Keratinocyte (primary cell): Measurements from ENCODE around the gene CSNK2A2. TPM values are rescaled to one million over a fixed set of nuclear protein-coding genes. Genes with fewer than 3 reads are reported as not detected.

Source experiments
- DNase-seq: peaks from one replicate; pipeline ENCODE4 v3.0.0-alpha.2; 2011; ENCODE audit warnings: low read depth, missing footprints, low spot score
- FAIRE-seq: peaks from 2 replicates; lab custom pipeline; 2011; peaks lifted over from hg19 to GRCh38; lab: Jason Lieb, UNC
- H2AFZ ChIP-seq: 2 replicates; pipeline ENCODE4 v1.6.0; 2012; ENCODE audit warnings: low read length, control low read depth, inconsistent platforms; ENCODE audit not compliant: control insufficient read depth
- H3K27ac ChIP-seq: 2 replicates; pipeline ENCODE4 v1.5.1; 2011; ENCODE audit warnings: low read length; ENCODE audit not compliant: control insufficient read depth, insufficient read depth
- H3K27me3 ChIP-seq: 3 replicates; pipeline ENCODE4 v1.6.0; 2011; ENCODE audit warnings: low read length; ENCODE audit not compliant: control insufficient read depth, insufficient read depth; ENCODE audit errors: extremely low read depth
- H3K36me3 ChIP-seq, 2 experiments: 2 replicates in 1 of 2; 3 replicates in 1 of 2; pipeline ENCODE4 v1.5.1; 2011; ENCODE audit warnings: low read length in 2 of 2, mild to moderate bottlenecking in 1 of 2; ENCODE audit not compliant: control insufficient read depth in 2 of 2, insufficient read depth in 2 of 2; ENCODE audit errors: extremely low read depth in 1 of 2
- H3K4me1 ChIP-seq: 3 replicates; pipeline ENCODE4 v1.5.1; 2011; ENCODE audit warnings: low read length; ENCODE audit not compliant: control insufficient read depth, insufficient read depth; ENCODE audit errors: extremely low read depth
- H3K4me2 ChIP-seq: 3 replicates; pipeline ENCODE4 v1.6.0; 2011; ENCODE audit warnings: low read depth, low read length; ENCODE audit not compliant: control insufficient read depth, insufficient read depth; ENCODE audit errors: extremely low read depth
- H3K4me3 ChIP-seq, 3 experiments: fragments of 200-600 bp in 1 of 3; sonication (generic) in 1 of 3; 2 replicates in 2 of 3; 3 replicates in 1 of 3; pipeline ENCODE4 v1.5.1; 2011 to 2016; ENCODE audit warnings: low read length in 3 of 3, mild to moderate bottlenecking in 3 of 3, control low read depth in 2 of 3, inconsistent platforms in 1 of 3, low read depth in 1 of 3, mixed read lengths in 1 of 3, mixed run types in 1 of 3, moderate library complexity in 1 of 3; ENCODE audit not compliant: control insufficient read depth in 2 of 3, insufficient read depth in 2 of 3; ENCODE audit errors: extremely low read depth in 1 of 3
- H3K79me2 ChIP-seq: 2 replicates; pipeline ENCODE4 v1.6.0; 2012; ENCODE audit warnings: low read length; ENCODE audit not compliant: control insufficient read depth, insufficient read depth
- H3K9ac ChIP-seq: 3 replicates; pipeline ENCODE4 v1.6.0; 2011; ENCODE audit warnings: low read length; ENCODE audit not compliant: control insufficient read depth, insufficient read depth; ENCODE audit errors: extremely low read depth
- H3K9me1 ChIP-seq: 3 replicates; pipeline ENCODE4 v1.6.0; 2011; ENCODE audit warnings: low read length; ENCODE audit not compliant: control insufficient read depth, insufficient read depth; ENCODE audit errors: extremely low read depth
- H3K9me3 ChIP-seq: 2 replicates; pipeline ENCODE4 v1.5.1; 2012; ENCODE audit warnings: low read depth, low read length; ENCODE audit not compliant: control insufficient read depth
- H4K20me1 ChIP-seq: 3 replicates; pipeline ENCODE4 v1.6.0; 2011; ENCODE audit warnings: low read length; ENCODE audit not compliant: control insufficient read depth, insufficient read depth; ENCODE audit errors: extremely low read depth
- EZH2 ChIP-seq: IDR thresholded peaks from one replicate; pipeline ENCODE4 v1.6.1; 2012; ENCODE audit warnings: inconsistent platforms, mild to moderate bottlenecking, low read length, moderate library complexity
- dilution Hi-C: fragments of 300-500 bp; cut with MboI; formaldehyde crosslinking; loops from one replicate; pipeline ENCODE4 v1.7.0; 2020; ENCODE audit warnings: low sequenced_read_pairs; ENCODE audit not compliant: extremely low pct_ligation_motif_present
- polyA plus RNA-seq, 5 experiments: library from polyadenylated mRNA; depleted of rRNA in 3 of 5; stranded (reverse) in 3 of 5; stranded (forward) in 1 of 5; unstranded in 1 of 5; fragments of >200 nt; gene quantifications; 1 replicate in 1 of 5; 2 replicates in 3 of 5; 3 replicates in 1 of 5; pipeline versions ENCODE4 v1.2.1 to v1.2.3, GENCODE V29; 2011 to 2012; ENCODE audit warnings: missing spikeins in 2 of 5, low read depth in 1 of 5, low replicate concordance in 1 of 5
- TF ChIP-seq, protein P1 (sequence below), 3 experiments: IDR thresholded peaks in 1 of 3; conservative IDR thresholded peaks in 1 of 3; optimal IDR thresholded peaks in 1 of 3; 2 replicates in 2 of 3; 3 replicates in 1 of 3; pipeline versions ENCODE3 to v1.5.1; 2011; ENCODE audit warnings: low read length in 3 of 3, mild to moderate bottlenecking in 3 of 3, moderate library complexity in 2 of 3, control low read depth in 1 of 3, inconsistent platforms in 1 of 3; ENCODE audit not compliant: insufficient read depth in 2 of 3; ENCODE audit errors: extremely low read depth in 1 of 3

Gene CSNK2A2
- polyA plus RNA-seq, 1 donor (not counting 4 experiments of a cell fraction or from before 2014, with no cell fraction given) = 49.6 TPM

DNA sequence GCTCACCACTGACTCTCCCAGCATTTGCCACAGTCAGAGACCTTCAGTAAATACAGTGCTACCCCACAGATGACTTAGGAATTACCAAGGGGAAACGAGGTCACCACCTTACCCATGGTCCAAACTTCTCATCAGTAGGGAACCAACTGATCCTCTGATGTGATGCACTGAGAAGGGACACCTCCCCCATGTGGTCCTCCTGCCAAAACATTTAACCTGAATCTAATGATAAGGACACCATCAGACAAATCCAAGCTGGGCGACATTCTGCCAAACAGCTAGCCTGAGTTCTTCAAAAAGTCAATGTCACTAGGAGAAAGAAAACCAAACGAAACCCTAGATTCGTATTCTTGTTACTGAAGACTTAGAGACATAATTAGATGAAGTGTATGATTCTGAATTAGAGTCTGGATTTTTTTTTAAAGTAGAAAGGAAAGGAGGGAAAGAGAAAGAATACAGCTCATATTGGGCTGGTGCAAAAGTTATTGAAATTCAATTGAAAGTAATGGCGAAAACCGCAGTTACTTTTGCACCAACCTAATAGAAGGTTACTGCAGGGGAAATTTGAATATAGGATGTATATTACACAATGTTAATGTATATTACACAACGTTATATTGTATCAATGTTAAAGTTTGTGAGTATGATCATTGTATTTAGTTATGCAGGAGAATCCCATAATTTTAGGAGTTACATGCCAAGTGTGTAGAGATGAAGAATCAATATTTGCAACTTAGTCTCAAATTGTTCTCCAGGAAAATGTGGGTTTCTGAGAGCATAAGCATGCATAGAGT lies 2.3 kb upstream of the CSNK2A2 start:
- Histone ChIP-seq H3K4me1 (peaks cover 13% of the 10 kb centered on the region), H3K27ac (no peak overlapping the region), H3K4me3 (no peak overlapping the region), H3K9ac (no peak overlapping the region), H3K9me1 (no peaks in the 10 kb centered on the region), H3K4me2 (no peak overlapping the region), H3K9me3 (no peaks in the 10 kb centered on the region), H3K27me3 (no peaks in the 10 kb centered on the region), H4K20me1 (no peaks in the 10 kb centered on the region), H3K36me3 (peaks cover 2 to 7% of the 10 kb centered on the region in 2 experiments), H2AFZ (no peak overlapping the region), H3K79me2 (peaks cover 23% of the 10 kb centered on the region)
- no peak for TF ChIP-seq EZH2
- TF ChIP-seq, protein P1, sequence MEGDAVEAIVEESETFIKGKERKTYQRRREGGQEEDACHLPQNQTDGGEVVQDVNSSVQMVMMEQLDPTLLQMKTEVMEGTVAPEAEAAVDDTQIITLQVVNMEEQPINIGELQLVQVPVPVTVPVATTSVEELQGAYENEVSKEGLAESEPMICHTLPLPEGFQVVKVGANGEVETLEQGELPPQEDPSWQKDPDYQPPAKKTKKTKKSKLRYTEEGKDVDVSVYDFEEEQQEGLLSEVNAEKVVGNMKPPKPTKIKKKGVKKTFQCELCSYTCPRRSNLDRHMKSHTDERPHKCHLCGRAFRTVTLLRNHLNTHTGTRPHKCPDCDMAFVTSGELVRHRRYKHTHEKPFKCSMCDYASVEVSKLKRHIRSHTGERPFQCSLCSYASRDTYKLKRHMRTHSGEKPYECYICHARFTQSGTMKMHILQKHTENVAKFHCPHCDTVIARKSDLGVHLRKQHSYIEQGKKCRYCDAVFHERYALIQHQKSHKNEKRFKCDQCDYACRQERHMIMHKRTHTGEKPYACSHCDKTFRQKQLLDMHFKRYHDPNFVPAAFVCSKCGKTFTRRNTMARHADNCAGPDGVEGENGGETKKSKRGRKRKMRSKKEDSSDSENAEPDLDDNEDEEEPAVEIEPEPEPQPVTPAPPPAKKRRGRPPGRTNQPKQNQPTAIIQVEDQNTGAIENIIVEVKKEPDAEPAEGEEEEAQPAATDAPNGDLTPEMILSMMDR (optimal IDR thresholded peaks at IDR 0.05 in 1 of 3, IDR thresholded peaks at IDR 0.05 in 1 of 3, conservative IDR thresholded peaks at IDR 0.05 in 1 of 3; ENCODE audit: extremely low read depth in 1 of 3, insufficient read depth in 2 of 3, low read length in 3 of 3) = no peak
- dilution Hi-C loops = loop anchor here (25.0 kb wide), 1 partner anchor 112 kb away; no protein-coding TSS in a partner anchor
- no peak for DNase-seq
- no peak for FAIRE-seq

- peaks cover 13% of the 10 kb centered on the region for H3K4me1 ChIP-seq
- H3K36me3 ChIP-seq = peaks cover 6 to 16% of the 10 kb centered on the region in 2 experiments
- H4K20me1 ChIP-seq = no peaks in the 10 kb centered on the region
- no peak overlapping the region for H3K9ac ChIP-seq
- H3K79me2 ChIP-seq = peaks cover 35% of the 10 kb centered on the region
- FAIRE-seq (no peak), DNase-seq (no peak)
- no peak for TF ChIP-seq EZH2
- TF ChIP-seq, protein P1 (optimal IDR thresholded peaks at IDR 0.05 in 1 of 3, IDR thresholded peaks at IDR 0.05 in 1 of 3, conservative IDR thresholded peaks at IDR 0.05 in 1 of 3; ENCODE audit: extremely low read depth in 1 of 3, insufficient read depth in 2 of 3, low read length in 3 of 3) = no peak
- H2AFZ ChIP-seq = peak overlapping the region; percentile 92
- no peaks in the 10 kb centered on the region for H3K9me1 ChIP-seq
- no peak overlapping the region for H3K4me2 ChIP-seq
- H3K9me3 ChIP-seq = no peaks in the 10 kb centered on the region
- no peak overlapping the region for H3K27ac ChIP-seq
- no peaks in the 10 kb centered on the region for H3K27me3 ChIP-seq
- no peak overlapping the region for H3K4me3 ChIP-seq
- dilution Hi-C loops = no loop called here
Measured at GRCh38 chr16:58198803-58199411, 1.0 kb upstream of the CSNK2A2 start.
